Kidney (tissue), 14 donors: ENCODE data around the gene RPL10. TPM values are rescaled to one million over a fixed set of nuclear protein-coding genes. Genes with fewer than 3 reads are reported as not detected.
A peak's percentile ranks its signal among the peaks of the same experiment; 100 is the strongest.

Experiments used
- DNase-seq, 5 donors: peaks; one replicate each; pipeline ENCODE4 v3.0.0-alpha.2; 2013 to 2020
- FAIRE-seq: peaks from 2 replicates; lab custom pipeline; 2012; peaks lifted over from hg19 to GRCh38; lab: Jason Lieb, UNC
- H3K27ac ChIP-seq, 2 donors: one replicate each; pipeline ENCODE4 v1.7.0; 2013; ENCODE audit warnings: low read depth in 2 of 2, low read length in 2 of 2, inconsistent platforms in 1 of 2
- H3K27me3 ChIP-seq: one replicate; pipeline ENCODE4 v1.7.1; 2013; ENCODE audit warnings: low read length, inconsistent platforms; ENCODE audit not compliant: control insufficient read depth, insufficient read depth
- H3K36me3 ChIP-seq, 3 donors: one replicate each; pipeline versions ENCODE4 v1.7.0 to v1.7.1; 2013; ENCODE audit warnings: low read length in 3 of 3, control low read depth in 1 of 3, inconsistent platforms in 1 of 3; ENCODE audit not compliant: insufficient read depth in 3 of 3, control insufficient read depth in 2 of 3
- H3K4me1 ChIP-seq, 3 donors: one replicate each; pipeline versions ENCODE4 v1.7.0 to v1.7.1; 2013; ENCODE audit warnings: low read length in 3 of 3, inconsistent platforms in 1 of 3, low read depth in 1 of 3; ENCODE audit not compliant: control insufficient read depth in 2 of 3, insufficient read depth in 2 of 3
- H3K4me3 ChIP-seq, 3 donors: one replicate each; pipeline versions ENCODE4 v1.7.0 to v1.8.1; 2013; ENCODE audit warnings: low read length in 3 of 3, control low read depth in 1 of 3, inconsistent platforms in 1 of 3
- H3K9ac ChIP-seq, 3 donors: one replicate each; pipeline versions ENCODE4 v1.7.0 to v1.7.1; 2013; ENCODE audit warnings: low read length in 3 of 3, control low read depth in 1 of 3, inconsistent platforms in 1 of 3
- H3K9me3 ChIP-seq, 3 donors: one replicate each; pipeline versions ENCODE4 v1.7.0 to v1.7.1; 2013; ENCODE audit warnings: low read length in 3 of 3, control low read depth in 1 of 3, inconsistent platforms in 1 of 3; ENCODE audit not compliant: control insufficient read depth in 2 of 3, insufficient read depth in 1 of 3
- intact Hi-C: fragments of 100-400 bp; cut with DNase I; formaldehyde crosslinking; loops from one replicate; pipeline ENCODE4 v1.11.1; 2022
- polyA plus RNA-seq: library from polyadenylated mRNA; stranded (reverse); fragments of 350-450 nt; fragmentation: Illumina TruSeq; extraction: RNeasy Lipid Tissue Mini Kit (QIAGEN cat#74804); gene quantifications from one replicate; pipeline ENCODE4 v1.2.3, GENCODE V29; 2014; ENCODE audit warnings: low read depth, low replicate concordance; ENCODE audit not compliant: insufficient read depth
- total RNA-seq: library from RNA; stranded (reverse); fragmentation: NEBNext Ultra II Directional; extraction: Animal tissue kit (Norgen Biotek cat#: 25700); gene quantifications from one replicate; pipeline ENCODE4 v1.2.1, GENCODE V29; 2021
- TF ChIP-seq, protein P1 (sequence below): IDR thresholded peaks from 3 replicates; pipeline ENCODE4 v1.5.1; 2012; ENCODE audit warnings: mild to moderate bottlenecking, moderate library complexity, borderline replicate concordance; ENCODE audit not compliant: insufficient read depth; ENCODE audit errors: extremely low read depth
- donor health status: control.
- donor health status: control.
- donor health status: control.
- donor health status: control.
- donor health status: control.
- donor health status: DM: yes; HTN: yes; CAD: no.
- donor health status: Normal renal cell carcinoma (clear cell type).

Gene RPL10
- total and polyA plus RNA-seq, 2 donors from 2014 or later: 2,684 to 2,858 TPM

DNA sequence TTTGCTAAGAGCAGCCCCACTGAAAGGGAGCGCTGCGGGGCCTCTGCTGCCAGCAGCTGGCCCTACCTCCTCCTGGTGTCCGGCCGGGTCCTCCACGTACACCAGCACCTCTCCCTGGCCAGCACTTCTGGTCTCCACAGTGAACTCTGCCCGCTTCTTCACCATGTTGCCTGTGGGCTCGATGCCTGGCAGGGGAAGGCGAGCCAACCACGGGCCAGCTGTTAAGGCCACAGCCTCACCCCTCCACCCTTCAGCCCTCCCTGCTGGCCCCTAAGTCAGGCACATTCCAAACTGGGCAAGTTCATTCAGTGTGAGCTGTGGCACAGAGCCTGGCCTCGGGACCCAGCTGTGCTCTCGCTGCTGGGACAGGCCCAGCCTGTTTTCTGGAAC, 31.5 kb upstream of the RPL10 start:
- Histone ChIP-seq H3K36me3 (peaks cover 2 to 20% (median 3%) of the 10 kb centered on the region in 3 donors), H3K27ac (no peak overlapping the region), H3K4me3 (no peak overlapping the region), H3K4me1 (peaks cover 0 to 4% (median 0%) of the 10 kb centered on the region in 3 donors), H3K9ac (no peak overlapping the region), H3K27me3 (no peaks in the 10 kb centered on the region), H3K9me3 (no peaks in the 10 kb centered on the region)
- DNase-seq (no peak), FAIRE-seq (no peak)
- intact Hi-C loops: no loop called here
- TF ChIP-seq, protein P1, sequence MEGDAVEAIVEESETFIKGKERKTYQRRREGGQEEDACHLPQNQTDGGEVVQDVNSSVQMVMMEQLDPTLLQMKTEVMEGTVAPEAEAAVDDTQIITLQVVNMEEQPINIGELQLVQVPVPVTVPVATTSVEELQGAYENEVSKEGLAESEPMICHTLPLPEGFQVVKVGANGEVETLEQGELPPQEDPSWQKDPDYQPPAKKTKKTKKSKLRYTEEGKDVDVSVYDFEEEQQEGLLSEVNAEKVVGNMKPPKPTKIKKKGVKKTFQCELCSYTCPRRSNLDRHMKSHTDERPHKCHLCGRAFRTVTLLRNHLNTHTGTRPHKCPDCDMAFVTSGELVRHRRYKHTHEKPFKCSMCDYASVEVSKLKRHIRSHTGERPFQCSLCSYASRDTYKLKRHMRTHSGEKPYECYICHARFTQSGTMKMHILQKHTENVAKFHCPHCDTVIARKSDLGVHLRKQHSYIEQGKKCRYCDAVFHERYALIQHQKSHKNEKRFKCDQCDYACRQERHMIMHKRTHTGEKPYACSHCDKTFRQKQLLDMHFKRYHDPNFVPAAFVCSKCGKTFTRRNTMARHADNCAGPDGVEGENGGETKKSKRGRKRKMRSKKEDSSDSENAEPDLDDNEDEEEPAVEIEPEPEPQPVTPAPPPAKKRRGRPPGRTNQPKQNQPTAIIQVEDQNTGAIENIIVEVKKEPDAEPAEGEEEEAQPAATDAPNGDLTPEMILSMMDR: no peak

DNA sequence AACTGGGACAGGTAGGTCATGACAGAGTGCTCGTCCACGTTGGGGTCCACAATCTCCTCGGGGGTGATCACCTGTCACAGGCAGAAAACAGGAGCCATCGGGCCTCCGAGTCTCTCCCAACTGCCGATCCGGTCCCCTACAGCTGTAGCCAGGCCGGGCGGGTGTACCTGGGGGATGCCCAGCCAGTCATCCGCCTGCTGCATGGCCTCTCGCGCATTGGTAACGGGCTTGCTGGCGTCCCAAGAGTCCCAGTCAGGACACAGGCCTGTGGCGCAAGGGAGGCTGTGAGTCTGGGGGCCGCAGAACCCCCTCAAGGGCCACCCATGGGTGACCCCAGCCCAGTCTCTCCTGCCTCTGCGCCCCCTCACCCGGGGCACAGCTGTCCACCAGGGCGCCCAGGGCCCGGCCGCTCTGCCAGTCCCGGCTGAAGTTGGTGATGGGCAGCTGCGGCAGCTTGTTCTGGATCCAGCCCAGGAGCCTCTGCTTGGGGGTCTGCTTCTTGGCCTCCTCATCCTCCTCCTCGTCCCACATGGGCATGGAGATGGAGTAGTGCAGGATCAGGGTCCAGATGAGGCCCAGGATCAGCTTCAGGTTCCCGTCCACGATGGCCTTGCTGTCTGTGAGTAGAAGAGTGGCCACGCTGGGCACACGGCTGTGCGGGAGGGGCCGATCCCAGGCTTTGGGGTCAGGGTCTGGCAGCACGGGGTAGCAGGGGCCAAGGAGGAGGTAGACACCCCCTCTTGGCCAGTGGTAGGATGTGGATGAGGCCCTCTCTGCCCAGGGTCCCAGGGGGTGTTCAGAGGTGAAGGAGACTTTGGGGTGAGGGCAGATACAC, 30.5 kb upstream of the RPL10 start:
- Histone ChIP-seq H3K27me3 (no peaks in the 10 kb centered on the region), H3K9me3 (no peaks in the 10 kb centered on the region), H3K4me1 (peaks cover 0 to 4% (median 0%) of the 10 kb centered on the region in 3 donors), H3K36me3 (peaks cover 0 to 9% (median 2%) of the 10 kb centered on the region in 3 donors), H3K4me3 (no peak overlapping the region), H3K9ac (peak overlapping the region in 1 of 3 donors; percentile 19), H3K27ac (peak overlapping the region; percentile 3 to 93)
- DNase-seq: no peak
- intact Hi-C loops: no loop called here
- TF ChIP-seq, protein P1: no peak
- FAIRE-seq: no peak

DNA sequence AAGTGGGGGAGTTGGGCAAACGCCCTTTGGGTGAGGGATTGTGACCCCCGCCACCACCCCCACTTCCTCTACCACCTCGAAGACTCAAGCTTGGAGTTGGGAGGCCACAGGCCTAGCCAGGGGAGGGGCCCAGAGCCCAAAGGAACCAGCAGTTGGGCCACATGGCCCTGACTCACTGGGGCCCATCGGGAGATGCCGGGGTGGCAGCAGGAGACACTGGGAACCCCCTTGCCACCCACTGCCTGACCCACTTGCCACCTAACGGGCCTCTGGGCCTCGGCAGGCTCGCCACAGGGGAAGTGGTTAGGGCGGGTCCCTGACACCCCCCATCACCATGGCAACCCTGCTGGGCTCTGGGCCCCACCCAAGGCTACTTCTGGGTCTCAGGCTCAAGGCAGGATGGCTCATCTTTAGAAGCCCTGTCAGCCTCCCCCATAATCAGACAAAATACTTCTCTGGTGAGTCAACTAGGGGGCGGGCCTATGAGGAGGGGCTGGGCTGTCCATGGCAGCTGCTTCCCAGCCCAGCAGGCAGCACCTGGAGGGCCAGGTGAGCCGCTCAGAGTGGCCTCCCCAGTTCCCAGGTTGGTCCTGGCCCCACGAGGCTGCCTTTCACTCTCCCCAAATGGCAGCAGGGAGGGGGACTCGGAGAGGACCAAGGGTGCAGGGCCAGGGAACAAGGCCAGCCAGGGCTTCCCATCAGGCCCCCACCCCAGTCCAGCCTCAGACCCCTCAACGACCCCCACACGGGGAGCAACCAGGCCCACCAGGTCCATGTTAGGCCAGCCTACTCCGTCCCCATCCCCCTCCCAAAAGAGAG, 29.3 kb upstream of the RPL10 start:
- no peak for FAIRE-seq

More for the DNA sequence above, 29.3 kb upstream of the RPL10 start:
- peak overlapping the region in 2 of 3 donors; percentile 41 to 59 for H3K4me3 ChIP-seq
- H3K27ac ChIP-seq: peak overlapping the region; percentile 93 to 94
- no peaks in the 10 kb centered on the region for H3K27me3 ChIP-seq
- TF ChIP-seq, protein P1: no peak
- peak; percentile 44 to 95 (median 72) for DNase-seq
- intact Hi-C loops: no loop called here
- H3K36me3 ChIP-seq: peaks cover 0 to 8% (median 1%) of the 10 kb centered on the region in 3 donors
- H3K9me3 ChIP-seq: no peaks in the 10 kb centered on the region
- H3K9ac ChIP-seq: peak overlapping the region in 2 of 3 donors; percentile 18 to 80
- H3K4me1 ChIP-seq: peaks cover 0 to 8% (median 0%) of the 10 kb centered on the region in 3 donors
